ENCODE results near the gene ADPRS. TPM values are rescaled to one million over a fixed set of nuclear protein-coding genes. Genes with fewer than 3 reads are reported as not detected.

The ADPRS gene
- total RNA-seq, 2 experiments from 2014 or later: 29.7 to 29.9 TPM

GRCh38 chr1:36116901-36117300, 28.2 kb downstream of the ADPRS start:
- no peak overlapping the region for H3K27ac Mint-ChIP-seq
- ChIA-PET POLR2A (no interaction called here), CTCF (interaction anchor here (0.8 to 5.0 kb wide), 4 partner anchors 12 to 25 kb away, joined by 3 to 18 read pairs (median 4); no protein-coding TSS in a partner anchor)
- peaks cover 3% of the 10 kb centered on the region for H3K27me3 Mint-ChIP-seq
- no peaks in the 10 kb centered on the region for H3K36me3 Mint-ChIP-seq (ENCODE audit: low read depth)
- H3K4me3 Mint-ChIP-seq: no peak overlapping the region
- H3K9me3 Mint-ChIP-seq: no peaks in the 10 kb centered on the region
- peaks cover 4% of the 10 kb centered on the region for H3K4me1 Mint-ChIP-seq
- DNase-seq: no peak

- H3K36me3 Mint-ChIP-seq (ENCODE audit: low read depth): no peaks in the 10 kb centered on the region
- H3K4me1 Mint-ChIP-seq: peaks cover 6% of the 10 kb centered on the region
- DNase-seq: no peak
- H3K27ac Mint-ChIP-seq: no peak overlapping the region
- ChIA-PET POLR2A (interaction anchor here (1.0 to 1.7 kb wide), 4 partner anchors 10 to 30 kb away, joined by 3 to 6 read pairs (median 3); no protein-coding TSS in a partner anchor), CTCF (interaction anchor here (1.0 to 5.0 kb wide), 2 partner anchors 16 to 188 kb away, joined by 3 to 18 read pairs; partner anchors contain the start of gene SH3D21)
- peaks cover 20% of the 10 kb centered on the region for H3K27me3 Mint-ChIP-seq
- H3K4me3 Mint-ChIP-seq: no peak overlapping the region
- H3K9me3 Mint-ChIP-seq: no peaks in the 10 kb centered on the region
Observed at GRCh38 chr1:36118447-36119204, 29.9 kb downstream of the ADPRS start.

GRCh38 chr1:36119456-36119855, 30.8 kb downstream of the ADPRS start:
- no peaks in the 10 kb centered on the region for H3K9me3 Mint-ChIP-seq
- no peak overlapping the region for H3K27ac Mint-ChIP-seq
- DNase-seq: no peak
- H3K27me3 Mint-ChIP-seq: peaks cover 28% of the 10 kb centered on the region
- no peak overlapping the region for H3K4me3 Mint-ChIP-seq
- ChIA-PET POLR2A (interaction anchor here (1.0 to 1.7 kb wide), 4 partner anchors 9 to 29 kb away, joined by 3 to 6 read pairs (median 3); no protein-coding TSS in a partner anchor), CTCF (no interaction called here)
- H3K4me1 Mint-ChIP-seq: peaks cover 8% of the 10 kb centered on the region
- no peaks in the 10 kb centered on the region for H3K36me3 Mint-ChIP-seq (ENCODE audit: low read depth)

GRCh38 chr1:36122062-36123030, 33.7 kb downstream of the ADPRS start:
- POLR2A ChIA-PET: no interaction called here
- Mint-ChIP-seq H3K9me3 (no peaks in the 10 kb centered on the region), H3K27ac (no peak overlapping the region), H3K4me3 (no peak overlapping the region), H3K36me3 (ENCODE audit: low read depth) (no peaks in the 10 kb centered on the region), H3K27me3 (peaks cover 43% of the 10 kb centered on the region), H3K4me1 (peaks cover 18% of the 10 kb centered on the region)
- DNase-seq: no peak
- CTCF ChIA-PET: interaction anchor here (1.5 kb wide), 1 partner anchor 12 kb away, joined by 3 read pairs; no protein-coding TSS in a partner anchor

DNA sequence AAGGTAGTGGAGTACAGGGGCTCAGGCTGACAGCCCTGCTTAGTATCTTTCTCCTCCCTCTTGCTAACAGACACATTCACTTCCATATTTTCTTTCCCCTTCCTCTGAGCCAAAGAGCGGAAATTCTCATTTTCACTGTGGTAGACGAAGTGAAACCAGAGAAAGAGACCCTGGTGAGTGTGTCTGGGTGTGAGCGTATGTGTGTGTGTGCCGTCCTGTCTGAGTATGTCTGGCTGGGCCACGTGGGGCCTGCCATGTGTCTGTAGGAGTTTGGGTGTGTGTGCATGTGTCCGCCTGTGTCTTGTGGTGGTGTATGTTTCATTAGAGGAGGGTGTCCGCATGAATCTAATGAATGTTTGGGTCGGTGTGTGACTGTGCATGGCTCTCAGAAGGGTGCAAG, 34.7 kb downstream of the ADPRS start:
- POLR2A ChIA-PET: no interaction called here
- Mint-ChIP-seq H3K4me3 (no peak overlapping the region), H3K27me3 (peaks cover 43% of the 10 kb centered on the region), H3K27ac (no peak overlapping the region), H3K36me3 (ENCODE audit: low read depth) (no peaks in the 10 kb centered on the region), H3K4me1 (peaks cover 18% of the 10 kb centered on the region), H3K9me3 (no peaks in the 10 kb centered on the region)
- no peak for DNase-seq
- CTCF ChIA-PET: interaction anchor here (1.5 kb wide), 1 partner anchor 11 kb away, joined by 3 read pairs; no protein-coding TSS in a partner anchor

- H3K9me3 Mint-ChIP-seq: no peaks in the 10 kb centered on the region
- ChIA-PET CTCF (no interaction called here), POLR2A (no interaction called here)
- no peaks in the 10 kb centered on the region for H3K36me3 Mint-ChIP-seq (ENCODE audit: low read depth)
- peaks cover 18% of the 10 kb centered on the region for H3K4me1 Mint-ChIP-seq
- no peak for DNase-seq
- no peak overlapping the region for H3K27ac Mint-ChIP-seq
- H3K27me3 Mint-ChIP-seq: peaks cover 43% of the 10 kb centered on the region
- no peak overlapping the region for H3K4me3 Mint-ChIP-seq
Observed at GRCh38 chr1:36124404-36125128, 35.9 kb downstream of the ADPRS start.

- Mint-ChIP-seq H3K27ac (no peak within 1 kb of the TSS), H3K4me1 (peaks cover 18% of the 10 kb centered on the region), H3K36me3 (ENCODE audit: low read depth) (no peaks in the 10 kb centered on the region), H3K9me3 (no peaks in the 10 kb centered on the region), H3K27me3 (peaks cover 43% of the 10 kb centered on the region), H3K4me3 (no peak within 1 kb of the TSS)
- ChIA-PET CTCF (no interaction called here), POLR2A (no interaction called here)
- DNase-seq: no peak
Observed at GRCh38 chr1:36125129-36125991, 36.7 kb downstream of the ADPRS start, which contains the start of gene COL8A2. Gene COL8A2, minus strand, starts transcription at chr1:36125222. Its CDS starts 24,980 bp downstream, at chr1:36100242.

DNA sequence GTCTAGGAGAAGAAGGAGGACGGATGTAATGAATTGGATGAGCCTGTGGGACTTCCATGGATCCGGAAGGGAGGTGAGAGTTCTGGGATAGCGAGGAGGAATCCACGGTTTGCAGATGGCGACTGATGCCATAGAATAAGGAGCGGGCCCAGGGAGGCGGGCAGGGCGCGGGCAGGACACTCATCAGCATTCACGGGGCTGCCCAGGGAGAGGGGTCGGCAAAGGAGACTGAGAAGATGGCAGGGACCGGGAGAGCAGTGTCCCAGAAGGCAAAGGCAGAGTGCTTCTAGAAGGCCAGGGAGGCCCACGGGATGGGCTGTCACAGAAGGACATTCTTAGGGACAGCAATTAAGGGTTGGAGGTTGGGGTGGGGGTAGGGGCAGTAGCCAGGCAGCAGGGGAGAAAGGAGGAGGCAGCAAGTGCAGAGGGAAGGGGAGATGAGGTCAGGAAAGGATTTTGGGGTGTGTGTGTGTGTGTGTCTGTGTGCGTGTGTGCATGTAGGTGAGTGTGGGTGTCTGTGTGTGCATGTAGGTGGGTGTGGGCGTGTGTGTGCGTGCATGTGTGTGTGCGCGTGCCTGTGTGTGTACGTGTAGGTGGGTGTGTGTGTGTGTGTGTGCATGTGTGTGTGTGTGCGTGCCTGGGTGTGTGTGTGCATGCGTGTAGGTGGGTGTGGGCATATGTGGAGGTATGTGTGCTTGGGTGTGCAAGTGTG, 37.5 kb downstream of the ADPRS start:
- DNase-seq: no peak
- H3K4me3 Mint-ChIP-seq: no peak overlapping the region
- ChIA-PET POLR2A (no interaction called here), CTCF (no interaction called here)
- H3K27me3 Mint-ChIP-seq: peaks cover 43% of the 10 kb centered on the region
- H3K4me1 Mint-ChIP-seq: peaks cover 18% of the 10 kb centered on the region
- no peak overlapping the region for H3K27ac Mint-ChIP-seq
- H3K36me3 Mint-ChIP-seq (ENCODE audit: low read depth): no peaks in the 10 kb centered on the region
- no peaks in the 10 kb centered on the region for H3K9me3 Mint-ChIP-seq

DNA sequence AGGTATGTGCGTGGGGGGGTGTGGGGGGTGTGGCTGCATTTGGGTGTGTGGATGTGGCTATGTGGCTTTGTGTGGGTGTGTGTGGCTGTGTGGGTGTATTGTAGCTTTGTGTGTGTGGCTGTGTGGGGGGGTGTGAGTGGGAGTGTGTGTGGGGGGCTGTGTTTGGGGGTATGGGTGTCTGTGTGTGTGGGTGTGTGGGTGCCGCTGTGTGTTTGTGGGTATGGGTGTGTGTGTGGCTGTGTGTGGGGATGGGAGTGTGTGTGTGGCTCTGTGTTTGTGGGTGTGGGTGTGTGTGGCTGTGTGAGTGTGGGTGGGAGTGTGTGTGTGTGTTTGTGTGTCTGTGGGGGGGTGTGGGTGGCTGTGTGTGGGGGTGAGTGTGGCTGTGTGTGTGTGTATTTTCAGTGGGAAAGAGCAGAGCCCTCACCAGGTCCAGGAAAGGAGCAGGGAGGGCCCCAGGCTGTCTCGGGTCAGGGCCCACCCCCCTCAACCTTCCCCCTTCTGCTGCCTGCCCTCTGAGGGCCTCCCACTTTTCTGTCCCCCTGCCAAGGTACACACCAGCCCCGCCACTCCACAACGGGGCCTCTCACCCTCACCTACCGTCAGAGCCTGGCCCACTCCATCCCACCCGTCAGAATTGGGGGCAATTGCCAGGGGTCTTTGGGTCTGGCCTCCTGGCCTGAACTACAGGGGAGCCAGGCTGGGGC, 38.3 kb downstream of the ADPRS start:
- Mint-ChIP-seq H3K4me3 (no peak overlapping the region), H3K36me3 (ENCODE audit: low read depth) (no peaks in the 10 kb centered on the region), H3K9me3 (no peaks in the 10 kb centered on the region), H3K27ac (no peak overlapping the region), H3K27me3 (peaks cover 39% of the 10 kb centered on the region), H3K4me1 (peaks cover 18% of the 10 kb centered on the region)
- ChIA-PET CTCF (no interaction called here), POLR2A (interaction anchor here (1.3 kb wide), 1 partner anchor 22 kb away, joined by 3 read pairs; no protein-coding TSS in a partner anchor)
- DNase-seq: no peak

DNA sequence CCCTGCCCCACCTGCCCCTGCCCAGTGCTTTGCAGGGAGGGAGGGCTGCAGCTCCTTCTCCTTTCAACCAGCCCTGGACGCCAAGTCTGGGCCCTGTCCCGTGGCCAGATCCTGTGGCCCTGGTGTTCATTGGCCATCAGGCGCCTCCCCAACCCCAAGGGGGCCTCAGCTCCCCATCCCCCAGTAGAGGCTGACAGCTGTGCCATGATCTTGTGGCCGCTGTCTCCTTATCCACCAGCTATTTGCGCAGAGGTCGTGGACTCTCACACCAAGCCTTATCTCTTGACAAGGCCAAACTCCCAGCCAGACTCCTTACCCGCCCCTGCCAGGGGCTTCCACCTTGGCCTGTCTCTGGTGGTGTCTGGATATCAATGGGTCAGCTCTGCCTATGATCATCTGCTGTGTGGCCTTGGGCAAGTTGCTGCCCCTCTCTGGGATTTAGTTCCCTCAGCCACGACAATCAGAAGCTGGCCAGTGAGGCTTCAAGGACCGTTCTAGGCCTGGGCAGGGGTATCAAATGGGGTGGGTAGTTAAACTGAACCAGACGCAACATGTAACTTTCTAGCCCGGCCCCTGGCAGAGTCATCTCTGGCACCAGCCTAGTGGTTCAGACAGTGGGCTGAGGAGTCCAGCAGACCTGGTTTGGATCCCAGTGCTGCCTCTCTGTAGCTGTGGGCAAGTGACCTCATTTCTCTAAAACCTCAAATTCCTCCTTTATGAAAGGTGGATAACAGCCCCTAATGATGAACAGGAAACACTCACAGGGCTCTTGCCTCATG, 39.6 kb downstream of the ADPRS start:
- Mint-ChIP-seq H3K4me1 (peaks cover 15% of the 10 kb centered on the region), H3K27me3 (peaks cover 26% of the 10 kb centered on the region), H3K9me3 (no peaks in the 10 kb centered on the region), H3K27ac (no peak overlapping the region), H3K4me3 (no peak overlapping the region), H3K36me3 (ENCODE audit: low read depth) (no peaks in the 10 kb centered on the region)
- ChIA-PET POLR2A (interaction anchor here (1.2 to 1.6 kb wide), 4 partner anchors 9 to 95 kb away, joined by 3 to 4 read pairs (median 3); no protein-coding TSS in a partner anchor), CTCF (interaction anchor here (0.9 to 1.7 kb wide), 3 partner anchors 11 to 245 kb away, joined by 3 to 5 read pairs (median 3); partner anchors contain the start of gene AGO1)
- no peak for DNase-seq

All from activated CD4-positive, alpha-beta memory T cell treated with anti-CD3 and anti-CD28 coated beads, Interleukin-2, amount 10 ng/mL, durations not matched to agents 7 days and 5 days (primary cell).